Astrocyte of the cerebellum (primary cell): ENCODE measurements around the gene VEGFB.
A peak's percentile ranks its signal among the peaks of the same experiment; 100 is the strongest.

ENCODE experiments used
- DNase-seq: peaks from one replicate; pipeline ENCODE4 v3.0.0-alpha.2; 2011; ENCODE audit warnings: low read depth
- H3K4me3 ChIP-seq: 2 replicates; pipeline ENCODE4 v1.5.1; 2011; ENCODE audit warnings: mild to moderate bottlenecking, low read depth, low read length, moderate library complexity
- in situ Hi-C: cut with HindIII; loops from 2 replicates; pipeline ENCODE4 v1.10.0; 2017; ENCODE audit warnings: low sequenced_read_pairs
- TF ChIP-seq, protein P1 (sequence below): IDR thresholded peaks from 2 replicates; pipeline ENCODE4 v1.5.1; 2012; ENCODE audit warnings: low read length, low read depth, moderate library complexity, mild to moderate bottlenecking; ENCODE audit errors: missing control alignments

The VEGFB gene

DNA sequence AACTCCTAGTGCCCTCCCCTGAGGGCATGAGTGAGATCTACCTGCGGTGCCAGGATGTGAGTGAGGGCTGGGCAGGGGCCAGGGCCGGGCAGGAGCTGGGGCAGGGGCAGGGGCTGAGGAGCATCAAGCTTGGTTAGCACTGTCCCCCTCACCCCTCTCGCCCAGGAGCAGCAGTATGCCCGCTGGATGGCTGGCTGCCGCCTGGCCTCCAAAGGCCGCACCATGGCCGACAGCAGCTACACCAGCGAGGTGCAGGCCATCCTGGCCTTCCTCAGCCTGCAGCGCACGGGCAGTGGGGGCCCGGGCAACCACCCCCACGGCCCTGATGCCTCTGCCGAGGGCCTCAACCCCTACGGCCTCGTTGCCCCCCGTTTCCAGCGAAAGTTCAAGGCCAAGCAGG is 14.1 kb upstream of the VEGFB start:
- in situ Hi-C loops, result loop anchor here (25.0 kb wide), 1 partner anchor 417 kb away; no protein-coding TSS in a partner anchor
- no peak overlapping the region for H3K4me3 ChIP-seq
- TF ChIP-seq, protein P1, sequence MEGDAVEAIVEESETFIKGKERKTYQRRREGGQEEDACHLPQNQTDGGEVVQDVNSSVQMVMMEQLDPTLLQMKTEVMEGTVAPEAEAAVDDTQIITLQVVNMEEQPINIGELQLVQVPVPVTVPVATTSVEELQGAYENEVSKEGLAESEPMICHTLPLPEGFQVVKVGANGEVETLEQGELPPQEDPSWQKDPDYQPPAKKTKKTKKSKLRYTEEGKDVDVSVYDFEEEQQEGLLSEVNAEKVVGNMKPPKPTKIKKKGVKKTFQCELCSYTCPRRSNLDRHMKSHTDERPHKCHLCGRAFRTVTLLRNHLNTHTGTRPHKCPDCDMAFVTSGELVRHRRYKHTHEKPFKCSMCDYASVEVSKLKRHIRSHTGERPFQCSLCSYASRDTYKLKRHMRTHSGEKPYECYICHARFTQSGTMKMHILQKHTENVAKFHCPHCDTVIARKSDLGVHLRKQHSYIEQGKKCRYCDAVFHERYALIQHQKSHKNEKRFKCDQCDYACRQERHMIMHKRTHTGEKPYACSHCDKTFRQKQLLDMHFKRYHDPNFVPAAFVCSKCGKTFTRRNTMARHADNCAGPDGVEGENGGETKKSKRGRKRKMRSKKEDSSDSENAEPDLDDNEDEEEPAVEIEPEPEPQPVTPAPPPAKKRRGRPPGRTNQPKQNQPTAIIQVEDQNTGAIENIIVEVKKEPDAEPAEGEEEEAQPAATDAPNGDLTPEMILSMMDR, result no peak
- DNase-seq, result no peak

DNA sequence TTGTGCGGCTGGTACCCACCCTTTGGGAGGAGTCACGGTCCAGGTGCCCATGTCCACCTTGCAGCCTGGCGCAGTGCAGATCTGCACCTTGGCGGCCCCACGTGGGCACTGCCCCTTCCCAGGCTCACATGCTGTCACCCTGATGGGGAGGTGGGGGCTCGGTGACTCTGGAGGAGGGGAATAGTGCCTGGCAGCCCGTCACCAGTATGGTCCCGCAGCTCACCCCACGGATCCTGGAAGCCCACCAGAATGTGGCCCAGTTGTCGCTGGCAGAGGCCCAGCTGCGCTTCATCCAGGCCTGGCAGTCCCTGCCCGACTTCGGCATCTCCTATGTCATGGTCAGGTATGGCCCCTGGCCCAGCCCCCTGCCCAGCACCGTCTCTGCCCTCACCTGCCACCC is 13.6 kb upstream of the VEGFB start:
- no peak for DNase-seq
- no peak overlapping the region for H3K4me3 ChIP-seq
- in situ Hi-C loops, result loop anchor here (25.0 kb wide), 1 partner anchor 417 kb away; no protein-coding TSS in a partner anchor
- TF ChIP-seq, protein P1, result no peak

DNA sequence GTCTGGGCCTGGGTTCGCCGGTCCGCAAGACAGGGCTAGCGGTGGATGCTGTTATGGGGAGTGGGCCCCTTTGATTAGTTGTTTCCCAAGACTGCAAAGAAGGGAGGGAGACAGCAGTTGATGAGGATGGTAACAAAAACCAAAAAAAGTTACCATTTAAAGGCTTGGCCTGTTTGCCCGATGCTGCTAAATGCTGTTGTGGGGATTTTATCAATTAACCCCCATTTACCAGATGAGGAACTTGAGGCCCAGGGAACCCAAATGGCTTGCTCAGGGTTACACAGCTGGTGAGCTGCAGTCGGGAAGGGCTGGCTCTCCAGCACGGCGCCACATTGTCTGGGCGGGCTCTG is 11.8 kb upstream of the VEGFB start:
- TF ChIP-seq, protein P1, result no peak
- no peak for DNase-seq
- no peak overlapping the region for H3K4me3 ChIP-seq
- in situ Hi-C loops, result loop anchor here (25.0 kb wide), 1 partner anchor 415 kb away; no protein-coding TSS in a partner anchor

DNA sequence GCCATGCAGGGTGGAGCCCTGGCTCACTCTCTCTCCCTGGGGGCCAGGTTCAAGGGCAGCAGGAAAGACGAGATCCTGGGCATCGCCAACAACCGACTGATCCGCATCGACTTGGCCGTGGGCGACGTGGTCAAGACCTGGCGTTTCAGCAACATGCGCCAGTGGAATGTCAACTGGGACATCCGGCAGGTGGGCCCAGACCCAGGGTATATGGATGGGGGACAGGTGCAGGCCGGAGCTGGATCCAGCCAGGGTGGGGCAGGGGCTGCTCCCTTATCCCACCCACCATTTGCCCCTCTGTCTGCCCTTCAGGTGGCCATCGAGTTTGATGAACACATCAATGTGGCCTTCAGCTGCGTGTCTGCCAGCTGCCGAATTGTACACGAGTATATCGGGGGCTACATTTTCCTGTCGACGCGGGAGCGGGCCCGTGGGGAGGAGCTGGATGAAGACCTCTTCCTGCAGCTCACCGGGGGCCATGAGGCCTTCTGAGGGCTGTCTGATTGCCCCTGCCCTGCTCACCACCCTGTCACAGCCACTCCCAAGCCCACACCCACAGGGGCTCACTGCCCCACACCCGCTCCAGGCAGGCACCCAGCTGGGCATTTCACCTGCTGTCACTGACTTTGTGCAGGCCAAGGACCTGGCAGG is 11.3 kb upstream of the VEGFB start:
- in situ Hi-C loops, result loop anchor here (25.0 kb wide), 1 partner anchor 414 kb away; no protein-coding TSS in a partner anchor
- no peak for DNase-seq
- no peak overlapping the region for H3K4me3 ChIP-seq
- TF ChIP-seq, protein P1, result no peak

DNA sequence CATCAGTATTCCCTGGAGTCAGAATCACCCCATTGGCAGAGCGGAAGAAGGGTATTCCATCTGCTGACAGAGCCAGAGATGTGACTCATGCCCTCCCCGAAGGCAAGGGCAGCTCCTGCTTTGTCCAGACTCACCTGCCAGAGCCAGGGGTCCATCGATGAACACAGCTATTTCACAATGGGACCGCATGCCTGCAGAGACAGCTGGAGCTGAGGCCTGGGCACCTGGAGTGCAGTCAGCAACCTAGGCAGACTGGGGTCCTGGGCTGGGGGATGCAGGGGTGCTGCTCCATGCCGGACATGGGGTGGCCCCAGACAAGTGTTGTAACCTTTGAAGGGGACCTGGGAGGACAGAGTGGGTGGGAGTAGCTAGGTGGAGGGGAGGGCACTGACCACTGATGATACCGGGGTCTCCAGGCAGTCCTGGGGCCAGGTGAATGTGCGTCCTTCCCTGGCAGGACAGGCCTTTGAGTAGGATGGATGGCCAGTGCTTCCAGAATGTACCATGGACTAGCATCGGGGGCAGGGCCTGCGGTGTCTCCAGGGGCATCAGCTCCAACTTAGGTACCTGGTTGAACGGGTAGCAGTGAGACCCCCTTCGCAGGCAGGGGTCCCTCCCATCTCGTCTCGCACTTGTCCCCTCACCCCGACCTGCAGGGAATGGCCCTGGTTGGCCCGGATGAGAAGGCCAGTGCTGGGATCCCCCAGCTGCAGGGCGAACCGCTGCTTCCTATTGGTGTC is 10.1 kb upstream of the VEGFB start:
- TF ChIP-seq, protein P1, result no peak
- in situ Hi-C loops, result loop anchor here (25.0 kb wide), 1 partner anchor 413 kb away; no protein-coding TSS in a partner anchor
- no peak for DNase-seq
- H3K4me3 ChIP-seq, result no peak overlapping the region

DNA sequence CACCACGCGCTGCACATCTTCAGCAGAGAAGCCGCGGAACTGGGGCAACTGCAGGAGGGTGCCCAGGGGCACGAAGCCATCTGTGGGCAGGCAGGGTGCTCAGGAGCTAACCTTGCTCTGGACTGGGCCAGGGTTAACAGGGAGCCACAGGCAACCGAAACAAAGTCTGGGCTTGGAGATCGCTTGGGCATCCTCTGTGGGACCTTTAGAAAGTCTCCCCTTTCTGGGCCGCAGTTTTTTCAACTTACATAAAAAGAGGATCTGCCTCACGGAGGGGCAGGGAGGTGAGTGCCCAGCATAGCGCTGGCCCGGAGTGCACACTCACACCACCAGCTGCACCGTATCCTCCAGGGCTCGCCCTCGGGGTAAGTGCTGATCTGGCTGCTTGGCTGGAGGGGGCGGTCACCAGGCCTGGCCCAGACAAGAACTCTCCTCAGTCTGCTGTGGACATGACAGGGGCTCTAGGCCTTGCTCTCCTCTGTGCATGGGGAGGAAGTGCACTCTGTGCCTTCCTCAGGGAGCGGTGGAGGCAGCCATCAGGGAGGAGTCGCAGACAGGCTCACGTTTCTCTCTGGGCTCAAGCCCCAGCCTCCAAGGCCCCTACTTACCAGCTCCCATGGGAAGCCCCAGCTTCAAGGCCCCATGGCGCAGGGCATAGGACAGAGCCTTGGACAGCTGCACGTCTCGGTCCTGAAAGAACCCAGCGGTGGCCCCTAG is 9.3 kb upstream of the VEGFB start:
- TF ChIP-seq, protein P1, result no peak
- peak overlapping the region; percentile 61 for H3K4me3 ChIP-seq
- no peak for DNase-seq
- in situ Hi-C loops, result loop anchor here (25.0 kb wide), 1 partner anchor 412 kb away; no protein-coding TSS in a partner anchor
